ENCODE measurements around the gene TPSG1.
"Not testable (repeated sequence)": the region's sequence is repeated elsewhere in the genome, so short reads cannot be mapped to it uniquely, and the experiment has no call there.

The TPSG1 gene

GRCh38 chr16:1230471-1231212 lies 5.6 kb upstream of the TPSG1 start:
- DNase-seq (ENCODE audit: low read depth in 3 of 3) = not testable (repeated sequence)

GRCh38 chr16:1230084-1230470 lies 5.0 kb upstream of the TPSG1 start, which contains the start of gene TPSB2:
TSS of gene TPSB2 (minus strand) at chr16:1230184. CDS start at chr16:1229951, 233 bp downstream.
- not testable (repeated sequence) for DNase-seq (ENCODE audit: low read depth in 3 of 3)

GRCh38 chr16:1229476-1229875 lies 4.4 kb upstream of the TPSG1 start:
- not testable (repeated sequence) for DNase-seq (ENCODE audit: low read depth in 3 of 3)

GRCh38 chr16:1228227-1228626 lies 3.2 kb upstream of the TPSG1 start:
- not testable (repeated sequence) for DNase-seq (ENCODE audit: low read depth in 3 of 3)

- not testable (repeated sequence) for DNase-seq (ENCODE audit: low read depth in 3 of 3)
Measured at GRCh38 chr16:1226692-1227091, 1.6 kb upstream of the TPSG1 start.

- DNase-seq (ENCODE audit: low read depth in 3 of 3) = not testable (repeated sequence)
Measured at GRCh38 chr16:1225728-1226311, 752 bp upstream of the TPSG1 start.

GRCh38 chr16:1224558-1224957 lies 510 bp downstream of the TPSG1 start:
- no peak for DNase-seq (ENCODE audit: low read depth in 3 of 3)

- no peak for DNase-seq (ENCODE audit: low read depth in 3 of 3)
Measured at GRCh38 chr16:1223355-1224214, 1.5 kb downstream of the TPSG1 start.

GRCh38 chr16:1222553-1223354 lies 2.3 kb downstream of the TPSG1 start:
- DNase-seq (ENCODE audit: low read depth in 3 of 3) = no peak

- DNase-seq (ENCODE audit: low read depth in 3 of 3) = no peak
Measured at GRCh38 chr16:1221628-1222552, 3.2 kb downstream of the TPSG1 start.

- no peak for DNase-seq (ENCODE audit: low read depth in 3 of 3)
Measured at GRCh38 chr16:1220841-1221627, 4.0 kb downstream of the TPSG1 start.

- DNase-seq (ENCODE audit: low read depth in 3 of 3) = no peak
Measured at GRCh38 chr16:1220098-1220728, 4.9 kb downstream of the TPSG1 start.

- DNase-seq (ENCODE audit: low read depth in 3 of 3) = no peak
Measured at GRCh38 chr16:1218930-1219611, 6.0 kb downstream of the TPSG1 start.

GRCh38 chr16:1218061-1218929 lies 6.8 kb downstream of the TPSG1 start:
- DNase-seq (ENCODE audit: low read depth in 3 of 3) = no peak

- no peak for DNase-seq (ENCODE audit: low read depth in 3 of 3)
Measured at GRCh38 chr16:1217526-1217925, 7.5 kb downstream of the TPSG1 start.

GRCh38 chr16:1216681-1217400 lies 8.2 kb downstream of the TPSG1 start:
- no peak for DNase-seq (ENCODE audit: low read depth in 3 of 3)

- DNase-seq (ENCODE audit: low read depth in 3 of 3) = no peak
Measured at GRCh38 chr16:1216296-1216619, 8.8 kb downstream of the TPSG1 start.
